ENCODE data around the gene PPM1K. TPM values are rescaled to one million over a fixed set of nuclear protein-coding genes. Genes with fewer than 3 reads are reported as not detected.

Gene PPM1K
- total and polyA plus RNA-seq, 2 donors from 2014 or later: 15.4 to 20.9 TPM

DNA sequence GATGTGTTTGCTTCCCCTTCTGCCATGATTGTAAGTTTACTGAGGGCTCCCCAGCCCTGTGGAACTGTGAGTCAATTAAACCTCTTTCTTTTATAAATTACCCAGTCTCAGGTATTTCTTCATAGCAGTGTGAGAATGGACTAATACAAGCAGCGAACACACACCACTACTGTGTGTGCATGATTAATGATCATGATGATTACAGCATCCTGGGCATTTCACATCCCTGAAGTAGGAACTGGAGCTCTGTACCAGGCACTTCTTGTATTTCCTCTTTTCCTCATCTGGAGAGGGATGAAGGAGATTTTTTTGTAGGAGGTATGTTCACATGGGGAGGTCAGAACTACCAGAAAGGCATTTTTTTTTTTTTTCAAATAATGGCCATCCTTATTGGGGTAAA is 60.8 kb downstream of the PPM1K start:
- Histone ChIP-seq H3K9me3 (ENCODE audit: control insufficient read depth in 2 of 3, insufficient read depth in 1 of 3, low read length in 3 of 3) (no peaks in the 10 kb centered on the region), H3K27me3 (ENCODE audit: control insufficient read depth, insufficient read depth, low read length) (no peaks in the 10 kb centered on the region), H3K36me3 (ENCODE audit: control insufficient read depth in 2 of 3, insufficient read depth in 3 of 3, low read length in 3 of 3) (no peaks in the 10 kb centered on the region), H3K27ac (ENCODE audit: low read depth in 2 of 2, low read length in 2 of 2) (no peak overlapping the region), H3K4me3 (ENCODE audit: low read length in 3 of 3) (no peak overlapping the region), H3K9ac (ENCODE audit: low read length in 3 of 3) (no peak overlapping the region), H3K4me1 (ENCODE audit: control insufficient read depth in 2 of 3, insufficient read depth in 2 of 3, low read depth in 1 of 3, low read length in 3 of 3) (no peaks in the 10 kb centered on the region)
- FAIRE-seq (no peak), DNase-seq (no peak)
- no peak for TF ChIP-seq CTCF (IDR thresholded peaks at IDR 0.05; ENCODE audit: borderline replicate concordance, extremely low read depth, insufficient read depth)
- intact Hi-C loops (cut with DNase I): no loop called here

DNA sequence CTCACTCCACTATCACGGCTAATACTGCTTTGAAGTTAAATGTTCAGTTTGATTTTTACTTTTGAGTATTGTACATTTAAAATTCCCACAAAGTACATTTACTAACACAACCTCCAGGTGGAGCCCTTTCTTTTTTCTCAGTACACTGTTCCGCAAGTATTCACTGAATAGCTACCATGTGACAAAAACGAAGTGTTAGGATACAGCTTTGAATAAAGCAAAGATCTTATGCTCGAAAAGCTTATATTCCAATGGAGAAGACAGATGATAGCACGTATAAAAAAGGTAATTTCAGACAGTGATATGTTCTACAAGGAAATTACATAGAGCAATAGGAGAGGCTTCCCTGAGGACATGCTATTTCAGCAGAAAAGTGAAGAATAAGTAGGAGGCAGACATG is 65.3 kb downstream of the PPM1K start:
- Histone ChIP-seq H3K27ac (ENCODE audit: low read depth in 2 of 2, low read length in 2 of 2) (no peak overlapping the region), H3K9me3 (ENCODE audit: control insufficient read depth in 2 of 3, insufficient read depth in 1 of 3, low read length in 3 of 3) (no peaks in the 10 kb centered on the region), H3K4me3 (ENCODE audit: low read length in 3 of 3) (no peak overlapping the region), H3K9ac (ENCODE audit: low read length in 3 of 3) (no peak overlapping the region), H3K36me3 (ENCODE audit: control insufficient read depth in 2 of 3, insufficient read depth in 3 of 3, low read length in 3 of 3) (no peaks in the 10 kb centered on the region), H3K4me1 (ENCODE audit: control insufficient read depth in 2 of 3, insufficient read depth in 2 of 3, low read depth in 1 of 3, low read length in 3 of 3) (no peaks in the 10 kb centered on the region), H3K27me3 (ENCODE audit: control insufficient read depth, insufficient read depth, low read length) (no peaks in the 10 kb centered on the region)
- intact Hi-C loops (cut with DNase I): loop anchor here (5.0 kb wide), 1 partner anchor 298 kb away; no protein-coding TSS in a partner anchor
- DNase-seq: peak in 2 of 5 donors; percentile 48 to 75
- FAIRE-seq: peak; percentile 94
- TF ChIP-seq CTCF (IDR thresholded peaks at IDR 0.05; ENCODE audit: borderline replicate concordance, extremely low read depth, insufficient read depth): peak; percentile 64

DNA sequence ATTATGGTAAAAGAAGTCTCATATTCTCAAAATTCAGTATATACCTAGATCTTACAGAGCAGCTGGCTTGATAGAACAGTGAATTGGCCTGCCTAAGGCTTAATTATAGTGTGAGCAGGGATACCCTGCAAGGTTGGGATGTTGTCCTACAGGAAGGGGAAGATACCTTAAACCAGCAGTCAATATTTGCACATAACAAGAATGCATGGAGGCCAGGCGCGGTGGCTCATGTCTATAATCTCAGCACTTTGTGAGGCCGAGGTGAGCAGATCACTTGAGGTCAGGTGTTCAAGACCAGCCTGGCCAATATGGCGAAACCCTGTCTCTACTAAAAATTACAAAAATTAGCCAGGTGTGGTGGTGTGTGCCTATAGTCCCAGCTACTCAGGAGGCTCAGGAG is 67.2 kb downstream of the PPM1K start:
- H3K9me3 ChIP-seq (ENCODE audit: control insufficient read depth in 2 of 3, insufficient read depth in 1 of 3, low read length in 3 of 3): no peaks in the 10 kb centered on the region
- H3K4me1 ChIP-seq (ENCODE audit: control insufficient read depth in 2 of 3, insufficient read depth in 2 of 3, low read depth in 1 of 3, low read length in 3 of 3): no peaks in the 10 kb centered on the region
- TF ChIP-seq CTCF (IDR thresholded peaks at IDR 0.05; ENCODE audit: borderline replicate concordance, extremely low read depth, insufficient read depth): no peak
- H3K4me3 ChIP-seq (ENCODE audit: low read length in 3 of 3): no peak overlapping the region
- no peaks in the 10 kb centered on the region for H3K27me3 ChIP-seq (ENCODE audit: control insufficient read depth, insufficient read depth, low read length)
- intact Hi-C loops (cut with DNase I): loop anchor here (5.0 kb wide), 1 partner anchor 300 kb away; no protein-coding TSS in a partner anchor
- FAIRE-seq (no peak), DNase-seq (no peak)
- no peak overlapping the region for H3K27ac ChIP-seq (ENCODE audit: low read depth in 2 of 2, low read length in 2 of 2)
- H3K9ac ChIP-seq (ENCODE audit: low read length in 3 of 3): no peak overlapping the region
- no peaks in the 10 kb centered on the region for H3K36me3 ChIP-seq (ENCODE audit: control insufficient read depth in 2 of 3, insufficient read depth in 3 of 3, low read length in 3 of 3)

DNA sequence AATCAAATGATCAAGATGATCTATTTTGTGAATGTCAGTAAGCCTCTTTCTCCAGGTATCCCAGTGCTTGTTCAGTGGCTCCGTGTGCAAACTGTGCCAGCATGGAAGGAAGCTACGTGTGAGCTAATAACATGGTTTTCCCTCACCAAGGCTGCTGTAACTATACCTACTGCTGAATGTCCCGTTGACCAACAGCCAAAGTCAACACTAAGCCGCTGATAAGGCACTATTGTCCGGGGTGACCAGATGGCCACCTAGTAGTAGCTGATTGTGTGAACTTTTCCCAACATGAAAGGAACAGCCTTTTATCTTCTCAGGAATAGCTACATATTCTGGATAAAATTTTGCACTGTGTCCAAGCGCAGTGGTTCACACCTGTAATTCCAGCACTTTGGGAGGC is 68.0 kb downstream of the PPM1K start:
- FAIRE-seq: no peak
- TF ChIP-seq CTCF (IDR thresholded peaks at IDR 0.05; ENCODE audit: borderline replicate concordance, extremely low read depth, insufficient read depth): no peak
- Histone ChIP-seq H3K9me3 (ENCODE audit: control insufficient read depth in 2 of 3, insufficient read depth in 1 of 3, low read length in 3 of 3) (no peaks in the 10 kb centered on the region), H3K9ac (ENCODE audit: low read length in 3 of 3) (no peak overlapping the region), H3K4me3 (ENCODE audit: low read length in 3 of 3) (no peak overlapping the region), H3K27ac (ENCODE audit: low read depth in 2 of 2, low read length in 2 of 2) (no peak overlapping the region), H3K36me3 (ENCODE audit: control insufficient read depth in 2 of 3, insufficient read depth in 3 of 3, low read length in 3 of 3) (no peaks in the 10 kb centered on the region), H3K27me3 (ENCODE audit: control insufficient read depth, insufficient read depth, low read length) (no peaks in the 10 kb centered on the region), H3K4me1 (ENCODE audit: control insufficient read depth in 2 of 3, insufficient read depth in 2 of 3, low read depth in 1 of 3, low read length in 3 of 3) (no peaks in the 10 kb centered on the region)
- no peak for DNase-seq
- intact Hi-C loops (cut with DNase I): loop anchor here (5.0 kb wide), 1 partner anchor 301 kb away; no protein-coding TSS in a partner anchor
